Small intestine (tissue), 7 donors: ENCODE data around the gene RIPPLY3. TPM values are rescaled to one million over a fixed set of nuclear protein-coding genes. Genes with fewer than 3 reads are reported as not detected.

ENCODE experiments used
- DNase-seq, 2 donors: peaks; one replicate each; pipeline versions ENCODE4 v3.0.0 to v3.0.0-alpha.2; 2013
- FAIRE-seq: peaks from 2 replicates; lab custom pipeline; 2012; peaks lifted over from hg19 to GRCh38; lab: Jason Lieb, UNC
- H3K27ac ChIP-seq, 3 donors: one replicate each; pipeline ENCODE4 v1.5.1; 2013; ENCODE audit warnings: low read length in 2 of 3, mild to moderate bottlenecking in 2 of 3, control low read depth in 1 of 3, inconsistent platforms in 1 of 3, low read depth in 1 of 3, moderate library complexity in 1 of 3
- H3K27me3 ChIP-seq, 3 donors: one replicate each; pipeline ENCODE4 v1.6.1; 2013; ENCODE audit warnings: low read length in 3 of 3, inconsistent platforms in 1 of 3; ENCODE audit not compliant: control insufficient read depth in 3 of 3, insufficient read depth in 3 of 3
- H3K36me3 ChIP-seq, 3 donors: one replicate each; pipeline ENCODE4 v1.6.1; 2013; ENCODE audit warnings: low read length in 3 of 3, inconsistent platforms in 1 of 3, low read depth in 1 of 3, mild to moderate bottlenecking in 1 of 3, moderate library complexity in 1 of 3; ENCODE audit not compliant: control insufficient read depth in 3 of 3, insufficient read depth in 2 of 3
- H3K4me1 ChIP-seq, 3 donors: one replicate each; pipeline ENCODE4 v1.6.1; 2013; ENCODE audit warnings: low read length in 2 of 3, inconsistent platforms in 1 of 3, low read depth in 1 of 3, mild to moderate bottlenecking in 1 of 3, moderate library complexity in 1 of 3; ENCODE audit not compliant: control insufficient read depth in 3 of 3, insufficient read depth in 2 of 3
- H3K4me3 ChIP-seq, 3 donors: one replicate each; pipeline ENCODE4 v1.5.1; 2013; ENCODE audit warnings: low read length in 3 of 3, control low read depth in 1 of 3, inconsistent platforms in 1 of 3, low read depth in 1 of 3, mild to moderate bottlenecking in 1 of 3, moderate library complexity in 1 of 3
- H3K9me3 ChIP-seq, 2 donors: one replicate each; pipeline ENCODE4 v1.6.1; 2013; ENCODE audit warnings: low read depth in 1 of 2, low read length in 1 of 2; ENCODE audit not compliant: control insufficient read depth in 2 of 2, insufficient read depth in 1 of 2
- WGBS, 3 donors: extraction: QIAGEN DNeasy Blood & Tissue Kit; methylation state at CpG; one replicate each; pipeline ENCODE4 v1.1.7; 2013; 5-methylcytosine and 5-hydroxymethylcytosine counted together
- polyA plus RNA-seq, 4 donors: library from polyadenylated mRNA; stranded (reverse) in 3 of 4; unstranded in 1 of 4; fragments of 200-250 nt in 3 of 4; fragments of 120-200 nt in 1 of 4; gene quantifications; one replicate each; pipeline versions ENCODE4 v1.2.1 to v1.2.3, GENCODE V29; 2013
- donor health status: healthy with polysubstance abuse.
- donor health status: control.
- donor health status: control.
- donor health status: Bipolar disorder and iron deficiency.
- donor health status: healthy.

RIPPLY3 gene
- polyA plus RNA-seq, 4 donors, result 0.07 to 0.21 TPM; not detected in 2

GRCh38 chr21:36976882-36977651 is 29.4 kb upstream of the RIPPLY3 start:
- DNase-seq (peak in 1 of 2 donors; percentile 54), FAIRE-seq (no peak)
- Histone ChIP-seq H3K36me3 (no peaks in the 10 kb centered on the region), H3K27me3 (no peaks in the 10 kb centered on the region), H3K4me1 (peaks cover 0 to 2% (median 0%) of the 10 kb centered on the region in 3 donors), H3K27ac (no peak overlapping the region), H3K4me3 (no peak overlapping the region), H3K9me3 (no peaks in the 10 kb centered on the region)
- WGBS, 3 donors, result 30 to 75% (median 51%) methylated on average over 8 of the region's 8 CpGs

GRCh38 chr21:36980280-36981048 is 26.0 kb upstream of the RIPPLY3 start:
- no peaks in the 10 kb centered on the region for H3K27me3 ChIP-seq
- peak overlapping the region in 2 of 3 donors; percentile 32 to 43 for H3K4me3 ChIP-seq
- no peaks in the 10 kb centered on the region for H3K9me3 ChIP-seq
- H3K36me3 ChIP-seq, result no peaks in the 10 kb centered on the region
- H3K27ac ChIP-seq, result no peak overlapping the region
- H3K4me1 ChIP-seq, result peaks cover 0 to 2% (median 0%) of the 10 kb centered on the region in 3 donors
- DNase-seq (peak; percentile 29 to 61), FAIRE-seq (no peak)
- 4 to 12% (median 11%) methylated on average over 49 to 53 of the region's 53 CpGs for WGBS, 3 donors

GRCh38 chr21:36981049-36981391 is 25.5 kb upstream of the RIPPLY3 start:
- H3K9me3 ChIP-seq, result no peaks in the 10 kb centered on the region
- 4 to 36% (median 23%) methylated on average over 2 of the region's 2 CpGs for WGBS, 3 donors
- no peaks in the 10 kb centered on the region for H3K36me3 ChIP-seq
- no peaks in the 10 kb centered on the region for H3K27me3 ChIP-seq
- peaks cover 0 to 2% (median 0%) of the 10 kb centered on the region in 3 donors for H3K4me1 ChIP-seq
- no peak for FAIRE-seq
- peak overlapping the region in 2 of 3 donors; percentile 32 to 43 for H3K4me3 ChIP-seq
- no peak for DNase-seq
- H3K27ac ChIP-seq, result no peak overlapping the region

GRCh38 chr21:36981977-36982700 is 24.4 kb upstream of the RIPPLY3 start:
- peaks cover 0 to 2% (median 0%) of the 10 kb centered on the region in 3 donors for H3K4me1 ChIP-seq
- WGBS, 3 donors, result 70 to 73% (median 70%) methylated on average over 6 of the region's 6 CpGs
- H3K9me3 ChIP-seq, result no peaks in the 10 kb centered on the region
- no peak for DNase-seq
- no peak for FAIRE-seq
- H3K36me3 ChIP-seq, result no peaks in the 10 kb centered on the region
- H3K27ac ChIP-seq, result no peak overlapping the region
- no peaks in the 10 kb centered on the region for H3K27me3 ChIP-seq
- no peak overlapping the region for H3K4me3 ChIP-seq

GRCh38 chr21:36985751-36986594 is 20.5 kb upstream of the RIPPLY3 start:
- no peaks in the 10 kb centered on the region for H3K27me3 ChIP-seq
- FAIRE-seq (no peak), DNase-seq (no peak)
- no peaks in the 10 kb centered on the region for H3K36me3 ChIP-seq
- 75 to 89% (median 79%) methylated on average over 9 of the region's 9 CpGs for WGBS, 3 donors
- peaks cover 0 to 7% (median 0%) of the 10 kb centered on the region in 3 donors for H3K4me1 ChIP-seq
- H3K9me3 ChIP-seq, result no peaks in the 10 kb centered on the region
- H3K27ac ChIP-seq, result no peak overlapping the region
- no peak overlapping the region for H3K4me3 ChIP-seq

- no peak for FAIRE-seq
- H3K4me3 ChIP-seq, result no peak overlapping the region
- no peaks in the 10 kb centered on the region for H3K36me3 ChIP-seq
- H3K4me1 ChIP-seq, result peaks cover 0 to 7% (median 0%) of the 10 kb centered on the region in 3 donors
- H3K9me3 ChIP-seq, result no peaks in the 10 kb centered on the region
- DNase-seq, result no peak
- H3K27ac ChIP-seq, result no peak overlapping the region
- H3K27me3 ChIP-seq, result no peaks in the 10 kb centered on the region
Measured at GRCh38 chr21:36987845-36988244, 18.7 kb upstream of the RIPPLY3 start.

GRCh38 chr21:36988536-36988935 is 18.0 kb upstream of the RIPPLY3 start:
- H3K27ac ChIP-seq, result no peak overlapping the region
- H3K9me3 ChIP-seq, result no peaks in the 10 kb centered on the region
- DNase-seq, result no peak
- no peak overlapping the region for H3K4me3 ChIP-seq
- no peaks in the 10 kb centered on the region for H3K36me3 ChIP-seq
- FAIRE-seq, result no peak
- peaks cover 0 to 7% (median 0%) of the 10 kb centered on the region in 3 donors for H3K4me1 ChIP-seq
- WGBS, 3 donors, result 82 to 85% (median 85%) methylated on average over 4 of the region's 4 CpGs
- no peaks in the 10 kb centered on the region for H3K27me3 ChIP-seq
